ENCODE results near the gene SLC26A1. TPM values are rescaled to one million over a fixed set of nuclear protein-coding genes. Genes with fewer than 3 reads are reported as not detected.

SLC26A1 gene
- total and polyA plus RNA-seq, 2 donors = 0.14 to 0.41 TPM

GRCh38 chr4:959338-960139 is 33.7 kb downstream of the SLC26A1 start:
- H3K9me3 ChIP-seq (ENCODE audit: control insufficient read depth in 2 of 2, insufficient read depth in 1 of 2, low read length in 1 of 2) = no peaks in the 10 kb centered on the region
- H3K4me3 ChIP-seq (ENCODE audit: low read length in 2 of 2) = no peak overlapping the region
- 94% methylated on average over 24 of the region's 24 CpGs for WGBS
- no peaks in the 10 kb centered on the region for H3K27me3 ChIP-seq (ENCODE audit: control insufficient read depth in 2 of 2, insufficient read depth in 1 of 2, low read length in 1 of 2)
- H3K4me1 ChIP-seq (ENCODE audit: control insufficient read depth in 2 of 2, insufficient read depth in 2 of 2, low read length in 2 of 2) = no peaks in the 10 kb centered on the region
- H3K36me3 ChIP-seq (ENCODE audit: control insufficient read depth in 2 of 2, insufficient read depth in 2 of 2, low read length in 1 of 2) = peaks cover 12 to 67% of the 10 kb centered on the region in 2 donors
- DNase-seq (ENCODE audit: low read depth in 6 of 9, low spot score in 9 of 9) = no peak
- no peak overlapping the region for H3K27ac ChIP-seq (ENCODE audit: low read depth in 1 of 2, low read length in 1 of 2)

- no peak for DNase-seq (ENCODE audit: low read depth in 6 of 9, low spot score in 9 of 9)
- WGBS = 95% methylated on average over 17 of the region's 17 CpGs
- H3K9me3 ChIP-seq (ENCODE audit: control insufficient read depth in 2 of 2, insufficient read depth in 1 of 2, low read length in 1 of 2) = no peaks in the 10 kb centered on the region
- peaks cover 14 to 64% of the 10 kb centered on the region in 2 donors for H3K36me3 ChIP-seq (ENCODE audit: control insufficient read depth in 2 of 2, insufficient read depth in 2 of 2, low read length in 1 of 2)
- H3K27me3 ChIP-seq (ENCODE audit: control insufficient read depth in 2 of 2, insufficient read depth in 1 of 2, low read length in 1 of 2) = no peaks in the 10 kb centered on the region
- no peak overlapping the region for H3K4me3 ChIP-seq (ENCODE audit: low read length in 2 of 2)
- H3K27ac ChIP-seq (ENCODE audit: low read depth in 1 of 2, low read length in 1 of 2) = no peak overlapping the region
- H3K4me1 ChIP-seq (ENCODE audit: control insufficient read depth in 2 of 2, insufficient read depth in 2 of 2, low read length in 2 of 2) = no peaks in the 10 kb centered on the region
Measured at GRCh38 chr4:958696-959337, 34.4 kb downstream of the SLC26A1 start.

- Histone ChIP-seq H3K4me1 (ENCODE audit: control insufficient read depth in 2 of 2, insufficient read depth in 2 of 2, low read length in 2 of 2) (no peaks in the 10 kb centered on the region), H3K27ac (ENCODE audit: low read depth in 1 of 2, low read length in 1 of 2) (no peak overlapping the region), H3K27me3 (ENCODE audit: control insufficient read depth in 2 of 2, insufficient read depth in 1 of 2, low read length in 1 of 2) (no peaks in the 10 kb centered on the region), H3K9me3 (ENCODE audit: control insufficient read depth in 2 of 2, insufficient read depth in 1 of 2, low read length in 1 of 2) (no peaks in the 10 kb centered on the region), H3K4me3 (ENCODE audit: low read length in 2 of 2) (no peak overlapping the region), H3K36me3 (ENCODE audit: control insufficient read depth in 2 of 2, insufficient read depth in 2 of 2, low read length in 1 of 2) (peaks cover 17 to 63% of the 10 kb centered on the region in 2 donors)
- DNase-seq (ENCODE audit: low read depth in 6 of 9, low spot score in 9 of 9) = no peak
- 98% methylated on average over 17 of the region's 17 CpGs for WGBS
Measured at GRCh38 chr4:958314-958665, 34.9 kb downstream of the SLC26A1 start.

GRCh38 chr4:957581-958313 is 35.5 kb downstream of the SLC26A1 start:
- Histone ChIP-seq H3K9me3 (ENCODE audit: control insufficient read depth in 2 of 2, insufficient read depth in 1 of 2, low read length in 1 of 2) (no peaks in the 10 kb centered on the region), H3K4me3 (ENCODE audit: low read length in 2 of 2) (no peak overlapping the region), H3K4me1 (ENCODE audit: control insufficient read depth in 2 of 2, insufficient read depth in 2 of 2, low read length in 2 of 2) (no peaks in the 10 kb centered on the region), H3K27me3 (ENCODE audit: control insufficient read depth in 2 of 2, insufficient read depth in 1 of 2, low read length in 1 of 2) (no peaks in the 10 kb centered on the region), H3K36me3 (ENCODE audit: control insufficient read depth in 2 of 2, insufficient read depth in 2 of 2, low read length in 1 of 2) (peaks cover 17 to 63% of the 10 kb centered on the region in 2 donors), H3K27ac (ENCODE audit: low read depth in 1 of 2, low read length in 1 of 2) (no peak overlapping the region)
- WGBS = 97% methylated on average over 45 of the region's 45 CpGs
- DNase-seq (ENCODE audit: low read depth in 6 of 9, low spot score in 9 of 9) = no peak

GRCh38 chr4:957231-957580 is 36.0 kb downstream of the SLC26A1 start:
- H3K27ac ChIP-seq (ENCODE audit: low read depth in 1 of 2, low read length in 1 of 2) = no peak overlapping the region

GRCh38 chr4:956531-957230 is 36.5 kb downstream of the SLC26A1 start:
- WGBS = 94% methylated on average over 14 of the region's 14 CpGs
- H3K4me1 ChIP-seq (ENCODE audit: control insufficient read depth in 2 of 2, insufficient read depth in 2 of 2, low read length in 2 of 2) = no peaks in the 10 kb centered on the region
- no peak overlapping the region for H3K4me3 ChIP-seq (ENCODE audit: low read length in 2 of 2)
- no peaks in the 10 kb centered on the region for H3K9me3 ChIP-seq (ENCODE audit: control insufficient read depth in 2 of 2, insufficient read depth in 1 of 2, low read length in 1 of 2)
- DNase-seq (ENCODE audit: low read depth in 6 of 9, low spot score in 9 of 9) = no peak
- no peak overlapping the region for H3K27ac ChIP-seq (ENCODE audit: low read depth in 1 of 2, low read length in 1 of 2)
- peaks cover 9 to 55% of the 10 kb centered on the region in 2 donors for H3K36me3 ChIP-seq (ENCODE audit: control insufficient read depth in 2 of 2, insufficient read depth in 2 of 2, low read length in 1 of 2)
- H3K27me3 ChIP-seq (ENCODE audit: control insufficient read depth in 2 of 2, insufficient read depth in 1 of 2, low read length in 1 of 2) = no peaks in the 10 kb centered on the region

More at GRCh38 chr4:957231-957580, 36.0 kb downstream of the SLC26A1 start:
- Histone ChIP-seq H3K36me3 (ENCODE audit: control insufficient read depth in 2 of 2, insufficient read depth in 2 of 2, low read length in 1 of 2) (peaks cover 13 to 59% of the 10 kb centered on the region in 2 donors), H3K9me3 (ENCODE audit: control insufficient read depth in 2 of 2, insufficient read depth in 1 of 2, low read length in 1 of 2) (no peaks in the 10 kb centered on the region), H3K4me3 (ENCODE audit: low read length in 2 of 2) (no peak overlapping the region), H3K27me3 (ENCODE audit: control insufficient read depth in 2 of 2, insufficient read depth in 1 of 2, low read length in 1 of 2) (no peaks in the 10 kb centered on the region), H3K4me1 (ENCODE audit: control insufficient read depth in 2 of 2, insufficient read depth in 2 of 2, low read length in 2 of 2) (no peaks in the 10 kb centered on the region)
- DNase-seq (ENCODE audit: low read depth in 6 of 9, low spot score in 9 of 9) = no peak
- 90% methylated on average over 8 of the region's 8 CpGs for WGBS

GRCh38 chr4:955931-956381 is 37.2 kb downstream of the SLC26A1 start:
- Histone ChIP-seq H3K9me3 (ENCODE audit: control insufficient read depth in 2 of 2, insufficient read depth in 1 of 2, low read length in 1 of 2) (no peaks in the 10 kb centered on the region), H3K36me3 (ENCODE audit: control insufficient read depth in 2 of 2, insufficient read depth in 2 of 2, low read length in 1 of 2) (peaks cover 12 to 55% of the 10 kb centered on the region in 2 donors), H3K4me3 (ENCODE audit: low read length in 2 of 2) (no peak overlapping the region), H3K27me3 (ENCODE audit: control insufficient read depth in 2 of 2, insufficient read depth in 1 of 2, low read length in 1 of 2) (no peaks in the 10 kb centered on the region), H3K27ac (ENCODE audit: low read depth in 1 of 2, low read length in 1 of 2) (no peak overlapping the region), H3K4me1 (ENCODE audit: control insufficient read depth in 2 of 2, insufficient read depth in 2 of 2, low read length in 2 of 2) (no peaks in the 10 kb centered on the region)
- 84% methylated on average over 12 of the region's 12 CpGs for WGBS
- DNase-seq (ENCODE audit: low read depth in 6 of 9, low spot score in 9 of 9) = no peak

GRCh38 chr4:955161-955921 is 37.9 kb downstream of the SLC26A1 start:
- no peak overlapping the region for H3K4me3 ChIP-seq (ENCODE audit: low read length in 2 of 2)
- DNase-seq (ENCODE audit: low read depth in 6 of 9, low spot score in 9 of 9) = no peak
- no peaks in the 10 kb centered on the region for H3K9me3 ChIP-seq (ENCODE audit: control insufficient read depth in 2 of 2, insufficient read depth in 1 of 2, low read length in 1 of 2)
- H3K36me3 ChIP-seq (ENCODE audit: control insufficient read depth in 2 of 2, insufficient read depth in 2 of 2, low read length in 1 of 2) = peaks cover 12 to 50% of the 10 kb centered on the region in 2 donors
- WGBS = 97% methylated on average over 33 of the region's 33 CpGs
- no peak overlapping the region for H3K27ac ChIP-seq (ENCODE audit: low read depth in 1 of 2, low read length in 1 of 2)
- no peaks in the 10 kb centered on the region for H3K27me3 ChIP-seq (ENCODE audit: control insufficient read depth in 2 of 2, insufficient read depth in 1 of 2, low read length in 1 of 2)
- H3K4me1 ChIP-seq (ENCODE audit: control insufficient read depth in 2 of 2, insufficient read depth in 2 of 2, low read length in 2 of 2) = no peaks in the 10 kb centered on the region
